Measurements from ENCODE around the gene C2orf81. TPM values are rescaled to one million over a fixed set of nuclear protein-coding genes. Genes with fewer than 3 reads are reported as not detected.

C2orf81 gene
- polyA plus RNA-seq, 2 of the 4 experiments (the other 2 are of a cell fraction), result 0.88 to 2.0 TPM

- H3K4me3 ChIP-seq, result peak within 1 kb of the TSS; percentile 53
- H3K27ac ChIP-seq, result peak within 1 kb of the TSS; percentile 86 to 89
- H3K9me3 ChIP-seq, result no peaks in the 10 kb centered on the region
- CTCF ChIA-PET, result interaction anchor here (2.6 to 4.1 kb wide), 2 partner anchors 50 to 90 kb away, joined by 6 to 15 read pairs; no protein-coding TSS in a partner anchor
- 92% methylated on average over 75 of the region's 75 CpGs for WGBS (ENCODE audit: missing lambda C conversion rate)
- no peak for TF ChIP-seq FOSL2 (IDR thresholded peaks at IDR 0.05)
- no peak for TF ChIP-seq FOSL2 (CRISPR knock-in tag; IDR thresholded peaks at IDR 0.05)
- TF ChIP-seq HDAC2 (IDR thresholded peaks at IDR 0.05), result no peak
- no peak for TF ChIP-seq TFCP2L1 (CRISPR knock-in tag; IDR thresholded peaks at IDR 0.05)
- no peak for TF ChIP-seq ZC3H11A (IDR thresholded peaks at IDR 0.05)
- no peak for TF ChIP-seq RARB (CRISPR knock-in tag; IDR thresholded peaks at IDR 0.05)
- TF ChIP-seq NR3C1 (IDR thresholded peaks at IDR 0.05), result no peak
- no peak for TF ChIP-seq USF2 (IDR thresholded peaks at IDR 0.05)
- TF ChIP-seq HEYL (CRISPR knock-in tag; IDR thresholded peaks at IDR 0.05), result no peak
- no peak for TF ChIP-seq FOXS1 (CRISPR knock-in tag; IDR thresholded peaks at IDR 0.05)
- TF ChIP-seq KDM1A (IDR thresholded peaks at IDR 0.05; ENCODE audit: low read depth), result no peak
- H3K4me2 ChIP-seq, result peak within 1 kb of the TSS; percentile 93
- FAIRE-seq, result no peak
- DNase-seq (ENCODE audit: low read depth in 1 of 2, low spot score in 1 of 2), result peak in 1 of 2 experiments; percentile 24
- POLR2A ChIA-PET, result interaction anchor here (2.2 kb wide), 1 partner anchor 12 kb away, joined by 21 read pairs; the partner anchor contains the start of gene INO80B
- no peak for ATAC-seq
- H3K4me1 ChIP-seq, result peaks cover 34% of the 10 kb centered on the region
Measured at GRCh38 chr2:74441690-74442482, 20.5 kb upstream of the C2orf81 start, which contains the start of gene RTKN. RTKN (minus strand) TSS chr2:74441937; CDS start chr2:74441816, 121 bp downstream.

- Histone ChIP-seq H3K9me3 (no peaks in the 10 kb centered on the region), H3K4me3 (peak overlapping the region; percentile 53; the same call in 1 of the 3 replicates), H3K27ac (peak overlapping the region; percentile 86 to 89), H3K4me2 (peak overlapping the region; percentile 93), H3K4me1 (peaks cover 34% of the 10 kb centered on the region)
- WGBS (ENCODE audit: missing lambda C conversion rate), result 94% methylated on average over 33 of the region's 33 CpGs
- ChIA-PET CTCF (interaction anchor here (1.1 to 2.6 kb wide), 4 partner anchors 10 to 91 kb away, joined by 3 to 6 read pairs (median 4); no protein-coding TSS in a partner anchor), POLR2A (interaction anchor here (1.8 to 2.2 kb wide), 2 partner anchors 13 to 16 kb away, joined by 21 to 23 read pairs; partner anchors contain the start of genes INO80B and WBP1)
- no peak for DNase-seq (ENCODE audit: low read depth in 1 of 2, low spot score in 1 of 2)
- FAIRE-seq, result no peak
- no peak for TF ChIP-seq JUNB (IDR thresholded peaks at IDR 0.05)
- TF ChIP-seq PHF8 (IDR thresholded peaks at IDR 0.05; ENCODE audit: borderline replicate concordance, low read depth), result no peak
- TF ChIP-seq TP53 (CRISPR knock-in tag; IDR thresholded peaks at IDR 0.05), result no peak
- TF ChIP-seq HEYL (CRISPR knock-in tag; IDR thresholded peaks at IDR 0.05), result no peak
- TF ChIP-seq, protein P1, sequence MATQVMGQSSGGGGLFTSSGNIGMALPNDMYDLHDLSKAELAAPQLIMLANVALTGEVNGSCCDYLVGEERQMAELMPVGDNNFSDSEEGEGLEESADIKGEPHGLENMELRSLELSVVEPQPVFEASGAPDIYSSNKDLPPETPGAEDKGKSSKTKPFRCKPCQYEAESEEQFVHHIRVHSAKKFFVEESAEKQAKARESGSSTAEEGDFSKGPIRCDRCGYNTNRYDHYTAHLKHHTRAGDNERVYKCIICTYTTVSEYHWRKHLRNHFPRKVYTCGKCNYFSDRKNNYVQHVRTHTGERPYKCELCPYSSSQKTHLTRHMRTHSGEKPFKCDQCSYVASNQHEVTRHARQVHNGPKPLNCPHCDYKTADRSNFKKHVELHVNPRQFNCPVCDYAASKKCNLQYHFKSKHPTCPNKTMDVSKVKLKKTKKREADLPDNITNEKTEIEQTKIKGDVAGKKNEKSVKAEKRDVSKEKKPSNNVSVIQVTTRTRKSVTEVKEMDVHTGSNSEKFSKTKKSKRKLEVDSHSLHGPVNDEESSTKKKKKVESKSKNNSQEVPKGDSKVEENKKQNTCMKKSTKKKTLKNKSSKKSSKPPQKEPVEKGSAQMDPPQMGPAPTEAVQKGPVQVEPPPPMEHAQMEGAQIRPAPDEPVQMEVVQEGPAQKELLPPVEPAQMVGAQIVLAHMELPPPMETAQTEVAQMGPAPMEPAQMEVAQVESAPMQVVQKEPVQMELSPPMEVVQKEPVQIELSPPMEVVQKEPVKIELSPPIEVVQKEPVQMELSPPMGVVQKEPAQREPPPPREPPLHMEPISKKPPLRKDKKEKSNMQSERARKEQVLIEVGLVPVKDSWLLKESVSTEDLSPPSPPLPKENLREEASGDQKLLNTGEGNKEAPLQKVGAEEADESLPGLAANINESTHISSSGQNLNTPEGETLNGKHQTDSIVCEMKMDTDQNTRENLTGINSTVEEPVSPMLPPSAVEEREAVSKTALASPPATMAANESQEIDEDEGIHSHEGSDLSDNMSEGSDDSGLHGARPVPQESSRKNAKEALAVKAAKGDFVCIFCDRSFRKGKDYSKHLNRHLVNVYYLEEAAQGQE (IDR thresholded peaks at IDR 0.05), result no peak
- TF ChIP-seq ZC3H11A (IDR thresholded peaks at IDR 0.05), result no peak
- TF ChIP-seq POLR2AphosphoS2 (conservative IDR thresholded peaks at IDR 0.05; ENCODE audit: low read length), result no peak
- TF ChIP-seq CHD2 (IDR thresholded peaks at IDR 0.05; ENCODE audit: low read length, partially characterized antibody), result no peak
- no peak for TF ChIP-seq NPAS2 (CRISPR knock-in tag; IDR thresholded peaks at IDR 0.05; ENCODE audit: borderline replicate concordance)
- TF ChIP-seq, protein P2, sequence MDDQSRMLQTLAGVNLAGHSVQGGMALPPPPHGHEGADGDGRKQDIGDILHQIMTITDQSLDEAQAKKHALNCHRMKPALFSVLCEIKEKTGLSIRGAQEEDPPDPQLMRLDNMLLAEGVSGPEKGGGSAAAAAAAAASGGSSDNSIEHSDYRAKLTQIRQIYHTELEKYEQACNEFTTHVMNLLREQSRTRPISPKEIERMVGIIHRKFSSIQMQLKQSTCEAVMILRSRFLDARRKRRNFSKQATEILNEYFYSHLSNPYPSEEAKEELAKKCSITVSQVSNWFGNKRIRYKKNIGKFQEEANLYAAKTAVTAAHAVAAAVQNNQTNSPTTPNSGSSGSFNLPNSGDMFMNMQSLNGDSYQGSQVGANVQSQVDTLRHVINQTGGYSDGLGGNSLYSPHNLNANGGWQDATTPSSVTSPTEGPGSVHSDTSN (IDR thresholded peaks at IDR 0.05), result no peak
- no peak for TF ChIP-seq TFCP2L1 (CRISPR knock-in tag; IDR thresholded peaks at IDR 0.05)
- TF ChIP-seq USF2 (IDR thresholded peaks at IDR 0.05), result no peak
- TF ChIP-seq EP300 (IDR thresholded peaks at IDR 0.05), result no peak
- no peak for TF ChIP-seq HOXA7 (CRISPR knock-in tag; IDR thresholded peaks at IDR 0.05)
- TF ChIP-seq CBX2 (IDR thresholded peaks at IDR 0.05; ENCODE audit: borderline replicate concordance, low read depth), result no peak
- TF ChIP-seq FOSL2 (IDR thresholded peaks at IDR 0.05), result no peak
- no peak for TF ChIP-seq FOSL2 (CRISPR knock-in tag; IDR thresholded peaks at IDR 0.05)
- no peak for TF ChIP-seq KDM5A (IDR thresholded peaks at IDR 0.05)
- no peak for TF ChIP-seq SREBF2 (IDR thresholded peaks at IDR 0.05)
- no peak for TF ChIP-seq JUN (IDR thresholded peaks at IDR 0.05)
- ATAC-seq, result no peak
Measured at GRCh38 chr2:74441170-74441689, 19.8 kb upstream of the C2orf81 start.
